ENCODE results near the gene LAPTM4A. TPM values are rescaled to one million over a fixed set of nuclear protein-coding genes. Genes with fewer than 3 reads are reported as not detected.

The LAPTM4A gene
- total and polyA plus RNA-seq, 2 of the 4 experiments (the other 2 are of a cell fraction), result 97.7 to 401 TPM

- Histone ChIP-seq H3K9ac (ENCODE audit: low read depth, low read length) (no peak overlapping the region), H4K20me1 (ENCODE audit: insufficient read depth, low read length) (no peaks in the 10 kb centered on the region), H4K5ac (ENCODE audit: low read depth, low read length) (no peak overlapping the region), H2AK9ac (replicated peaks; ENCODE audit: low read depth, low read length, poor library complexity) (no peak overlapping the region), H3K9me1 (ENCODE audit: insufficient read depth, low read length) (no peaks in the 10 kb centered on the region), H3K27me3 (ENCODE audit: control insufficient read depth, insufficient read depth, low read length) (no peaks in the 10 kb centered on the region; the same call in 1 of the 2 replicates), H2AK5ac (ENCODE audit: low read depth, low read length) (no peak overlapping the region), H2BK5ac (ENCODE audit: low read depth, low read length, poor library complexity, severe bottlenecking) (no peak overlapping the region), H3K14ac (replicated peaks; ENCODE audit: low read depth, low read length) (no peak overlapping the region), H2AFZ (replicated peaks; ENCODE audit: low read length, poor library complexity) (no peak overlapping the region), H3K27ac (ENCODE audit: insufficient read depth, low read length) (no peak overlapping the region), H3K18ac (ENCODE audit: low read depth, low read length) (no peak overlapping the region), H3K56ac (ENCODE audit: extremely low read depth, insufficient read depth, low read length) (no peak overlapping the region), H2BK20ac (ENCODE audit: low read depth, low read length) (no peak overlapping the region), H2BK120ac (ENCODE audit: low read depth, low read length) (no peak overlapping the region), H3K23ac (ENCODE audit: low read depth, low read length) (no peak overlapping the region), H4K8ac (ENCODE audit: low read depth in 2 of 2, low read length in 2 of 2) (no peak overlapping the region), H3K4ac (ENCODE audit: low read depth, low read length) (no peak overlapping the region), H3K4me3 (ENCODE audit: insufficient read depth, low read depth, low read length) (no peak overlapping the region), H3K4me1 (ENCODE audit: control insufficient read depth, insufficient read depth, low read length) (no peaks in the 10 kb centered on the region; the same call in 1 of the 2 replicates), H3K9me3 (ENCODE audit: control insufficient read depth, insufficient read depth, low read length) (peaks cover 5% of the 10 kb centered on the region; the same call in 1 of the 2 replicates), H3K79me1 (ENCODE audit: low read depth in 1 of 2, low read length in 2 of 2) (no peaks in the 10 kb centered on the region), H2BK15ac (ENCODE audit: low read depth, low read length) (no peak overlapping the region), H3K4me2 (ENCODE audit: low read depth, low read length) (no peak overlapping the region), H4K91ac (ENCODE audit: insufficient read depth, low read depth, low read length) (no peak overlapping the region), H3K36me3 (ENCODE audit: control insufficient read depth, insufficient read depth, low read length) (no peaks in the 10 kb centered on the region)
- ChIA-PET CTCF (no interaction called here), POLR2A (ENCODE audit: unreplicated experiment) (no interaction called here)
- WGBS, 2 experiments (ENCODE audit: extremely low coverage in 2 of 2, insufficient read length in 1 of 2), result no CpG with 5 or more reads among the region's 6 CpGs
- DNase-seq, result no peak
- no peak for ATAC-seq (ENCODE audit: low read depth)
- intact Hi-C loops (cut with micrococcal nuclease) (no loop called here), in situ Hi-C loops (cut with MboI; ENCODE audit: low sequenced_read_pairs) (no loop called here), dilution Hi-C loops (cut with HindIII; ENCODE audit: low sequenced_read_pairs, unreplicated experiment) (no loop called here)
- TF ChIP-seq CTCF (conservative IDR thresholded peaks at IDR 0.05; ENCODE audit: low read depth, low read length), result no peak
- no peak for TF ChIP-seq NFE2L2 (IDR thresholded peaks at IDR 0.05; ENCODE audit: low read depth, low read length)
- TF ChIP-seq POLR2A (IDR thresholded peaks at IDR 0.05; ENCODE audit: low read depth, low read length), result no peak
- no TSS peak for BruUV-seq (replicated peaks)
Measured at GRCh38 chr2:20079546-20080115, 28.2 kb upstream of the LAPTM4A start.
